OCI-LY1 (cell line): ENCODE results near the gene EAPP.

Experiments
- H2AFZ ChIP-seq: fragments of 200-600 bp; sonication (generic), shearing (Covaris generic); 2 replicates; pipeline ENCODE4 v1.6.0; 2014; ENCODE audit warnings: antibody characterized with exemption, mild to moderate bottlenecking, low read length
- H3F3A ChIP-seq: fragments of 200-600 bp; sonication (generic), shearing (Covaris generic); 2 replicates; pipeline ENCODE4 v1.6.0; 2014; ENCODE audit warnings: mild to moderate bottlenecking, antibody characterized with exemption, low read length, moderate library complexity; ENCODE audit not compliant: insufficient read depth
- H3K27ac ChIP-seq: fragments of 200-600 bp; sonication (generic); 2 replicates; pipeline ENCODE4 v1.5.1; 2014; ENCODE audit warnings: low read length, mixed run types, mild to moderate bottlenecking, low read depth; ENCODE audit not compliant: poor library complexity, severe bottlenecking
- H3K27me3 ChIP-seq: fragments of 200-600 bp; sonication (generic); 2 replicates; pipeline ENCODE4 v1.6.0; 2014; ENCODE audit warnings: antibody characterized with exemption, mild to moderate bottlenecking, low read length, moderate library complexity; ENCODE audit not compliant: insufficient read depth
- H3K36me3 ChIP-seq: fragments of 200-600 bp; sonication (generic); 2 replicates; pipeline ENCODE4 v1.6.1; 2014; ENCODE audit warnings: mild to moderate bottlenecking, antibody characterized with exemption, low read length, moderate library complexity, mixed read lengths; ENCODE audit not compliant: insufficient read depth
- H3K4me1 ChIP-seq: fragments of 200-600 bp; sonication (generic); 2 replicates; pipeline ENCODE4 v1.5.1; 2014; ENCODE audit warnings: mild to moderate bottlenecking, low read length, moderate library complexity; ENCODE audit not compliant: insufficient read depth, severe bottlenecking
- H3K4me2 ChIP-seq: fragments of 200-600 bp; sonication (generic), shearing (Covaris generic); 2 replicates; pipeline ENCODE4 v1.6.1; 2014; ENCODE audit warnings: low read length
- H3K4me3 ChIP-seq: fragments of 200-600 bp; sonication (generic); 2 replicates; pipeline ENCODE4 v1.5.1; 2014; ENCODE audit warnings: low read length, low read depth, mild to moderate bottlenecking, mixed read lengths; ENCODE audit not compliant: poor library complexity, severe bottlenecking
- H3K79me2 ChIP-seq: fragments of 200-600 bp; shearing (Covaris generic); 2 replicates; pipeline ENCODE4 v1.6.1; 2016; ENCODE audit warnings: mixed run types, low read length, mixed read lengths; ENCODE audit not compliant: insufficient read depth
- H3K9ac ChIP-seq: fragments of 200-600 bp; sonication (generic), shearing (Covaris generic); 2 replicates; pipeline ENCODE4 v1.6.1; 2014; ENCODE audit warnings: mild to moderate bottlenecking, low read length, mixed read lengths
- H3K9me2 ChIP-seq: fragments of 200-600 bp; sonication (generic), shearing (Covaris generic); 2 replicates; pipeline ENCODE4 v1.6.1; 2014; ENCODE audit warnings: low read depth, mild to moderate bottlenecking, low read length, mixed read lengths
- H3K9me3 ChIP-seq: fragments of 200-600 bp; shearing (Covaris generic); 2 replicates; pipeline ENCODE4 v1.6.1; 2014; ENCODE audit warnings: low read length, mixed read lengths
- H4K20me1 ChIP-seq: fragments of 200-600 bp; sonication (generic), shearing (Covaris generic); 2 replicates; pipeline ENCODE4 v1.6.0; 2016; ENCODE audit warnings: mild to moderate bottlenecking, low read length; ENCODE audit not compliant: insufficient read depth
- CTCF ChIP-seq: fragments of 200-600 bp; sonication (generic), shearing (Covaris generic); IDR thresholded peaks from 2 replicates; pipeline ENCODE4 v1.5.1; 2017; ENCODE audit warnings: mild to moderate bottlenecking, antibody characterized with exemption, low read length, moderate library complexity, mixed read lengths
- EZH2 ChIP-seq: fragments of 200-600 bp; sonication (generic), shearing (Covaris generic); IDR thresholded peaks from 2 replicates; pipeline ENCODE4 v1.8.0; 2017; ENCODE audit warnings: borderline replicate concordance, mixed run types, mild to moderate bottlenecking, antibody characterized with exemption, low read length, moderate library complexity, mixed read lengths

EAPP gene

GRCh38 chr14:34580381-34580780 lies 40.9 kb upstream of the EAPP start:
- Histone ChIP-seq H3K4me1 (no peaks in the 10 kb centered on the region), H3K27me3 (no peaks in the 10 kb centered on the region), H3K9me2 (no peaks in the 10 kb centered on the region), H3F3A (no peaks in the 10 kb centered on the region), H4K20me1 (no peaks in the 10 kb centered on the region), H3K4me3 (no peak overlapping the region), H3K27ac (no peak overlapping the region), H3K9me3 (no peaks in the 10 kb centered on the region), H2AFZ (no peak overlapping the region), H3K9ac (no peak overlapping the region), H3K79me2 (no peaks in the 10 kb centered on the region), H3K4me2 (no peak overlapping the region), H3K36me3 (peaks cover 72% of the 10 kb centered on the region)
- TF ChIP-seq EZH2 (no peak), CTCF (no peak)

- Histone ChIP-seq H3K9ac (no peak overlapping the region), H3K27me3 (no peaks in the 10 kb centered on the region), H3K9me2 (no peaks in the 10 kb centered on the region), H3K36me3 (peaks cover 55% of the 10 kb centered on the region), H3K4me2 (no peak overlapping the region), H2AFZ (no peak overlapping the region), H4K20me1 (no peaks in the 10 kb centered on the region), H3K79me2 (no peaks in the 10 kb centered on the region), H3K4me3 (no peak overlapping the region), H3K27ac (no peak overlapping the region), H3F3A (no peaks in the 10 kb centered on the region), H3K4me1 (no peaks in the 10 kb centered on the region), H3K9me3 (no peaks in the 10 kb centered on the region)
- TF ChIP-seq EZH2 = no peak
- no peak for TF ChIP-seq CTCF
These were observed 32.3 kb upstream of the EAPP start for GRCh38 chr14:34571771-34572170.

- Histone ChIP-seq H3K9me2 (no peaks in the 10 kb centered on the region), H3K4me1 (no peaks in the 10 kb centered on the region), H3K9ac (no peak overlapping the region), H2AFZ (no peak overlapping the region), H3K4me3 (no peak overlapping the region), H3F3A (no peaks in the 10 kb centered on the region), H3K79me2 (no peaks in the 10 kb centered on the region), H3K36me3 (peaks cover 65% of the 10 kb centered on the region), H3K27me3 (no peaks in the 10 kb centered on the region), H4K20me1 (no peaks in the 10 kb centered on the region), H3K27ac (no peak overlapping the region), H3K9me3 (no peaks in the 10 kb centered on the region), H3K4me2 (no peak overlapping the region)
- TF ChIP-seq EZH2 (no peak), CTCF (no peak)
These were observed 30.2 kb upstream of the EAPP start for GRCh38 chr14:34569750-34570149.
